GM23338 (cell line): Measurements from ENCODE around the gene TAP1. TPM values are rescaled to one million over a fixed set of nuclear protein-coding genes. Genes with fewer than 3 reads are reported as not detected.

Experiments
- ATAC-seq: fragments of 200-7000 bp; cut with Tn5 transposase; 3 replicates; pipeline ENCODE4 v1.9.1; 2020
- DNase-seq: peaks from one replicate; pipeline ENCODE4 v3.0.0-alpha.2; 2015; ENCODE audit warnings: low spot score
- H2AFZ ChIP-seq: fragments of 200-600 bp; sonication (generic); 2 replicates; pipeline ENCODE4 v1.8.0; 2016; ENCODE audit warnings: antibody characterized with exemption, mild to moderate bottlenecking, moderate library complexity
- H3F3A ChIP-seq: fragments of 200-600 bp; sonication (generic); replicated peaks from 2 replicates; pipeline ENCODE4 v1.8.0; 2017; ENCODE audit warnings: antibody characterized with exemption, mixed run types, low read depth
- H3K27ac ChIP-seq: fragments of 200-600 bp; sonication (generic); 2 replicates; pipeline ENCODE4 v1.6.1; 2016; ENCODE audit warnings: low read depth
- H3K27me3 ChIP-seq: fragments of 200-600 bp; sonication (generic); 2 replicates; pipeline ENCODE4 v1.8.0; 2016; ENCODE audit warnings: mild to moderate bottlenecking, mixed run types, moderate library complexity; ENCODE audit not compliant: insufficient read depth
- H3K36me3 ChIP-seq: fragments of 200-600 bp; sonication (generic); 2 replicates; pipeline ENCODE4 v1.8.0; 2016; ENCODE audit warnings: mild to moderate bottlenecking; ENCODE audit not compliant: insufficient read depth
- H3K4me1 ChIP-seq: fragments of 200-600 bp; sonication (generic); 2 replicates; pipeline ENCODE4 v1.8.0; 2016; ENCODE audit warnings: mild to moderate bottlenecking, moderate library complexity; ENCODE audit not compliant: insufficient read depth
- H3K4me2 ChIP-seq: fragments of 200-600 bp; sonication (generic); 2 replicates; pipeline ENCODE4 v1.7.1; 2017; ENCODE audit warnings: mixed run types
- H3K4me3 ChIP-seq: fragments of 200-600 bp; sonication (generic); 2 replicates; pipeline ENCODE4 v1.6.1; 2016; ENCODE audit warnings: mixed run types
- H3K79me2 ChIP-seq: fragments of 200-600 bp; sonication (generic); replicated peaks from 2 replicates; pipeline ENCODE4 v1.8.0; 2017; ENCODE audit warnings: mild to moderate bottlenecking; ENCODE audit not compliant: insufficient read depth
- H3K9me2 ChIP-seq: fragments of 200-600 bp; sonication (generic); 2 replicates; pipeline ENCODE4 v1.8.0; 2017; ENCODE audit not compliant: insufficient read depth
- H4K20me1 ChIP-seq: fragments of 200-600 bp; sonication (generic); replicated peaks from 2 replicates; pipeline ENCODE4 v1.8.0; 2017; ENCODE audit warnings: mild to moderate bottlenecking; ENCODE audit not compliant: insufficient read depth
- H3K27ac Mint-ChIP-seq: 2 replicates; pipeline ENCODE4 v1.8.0; 2020; ENCODE audit warnings: inconsistent platforms, mild to moderate bottlenecking, moderate library complexity, mixed read lengths
- H3K27me3 Mint-ChIP-seq: 3 replicates; pipeline ENCODE4 v1.8.0; 2022; ENCODE audit warnings: low read depth, mild to moderate bottlenecking, moderate library complexity, mixed read lengths, inconsistent platforms; ENCODE audit not compliant: insufficient read depth, poor library complexity
- H3K36me3 Mint-ChIP-seq: 3 replicates; pipeline ENCODE4 v1.8.0; 2021; ENCODE audit warnings: low read depth, mild to moderate bottlenecking, inconsistent platforms, moderate library complexity, mixed read lengths
- H3K4me1 Mint-ChIP-seq: 3 replicates; pipeline ENCODE4 v1.8.0; 2020; ENCODE audit warnings: mild to moderate bottlenecking, inconsistent platforms, mixed read lengths
- H3K4me3 Mint-ChIP-seq: 3 replicates; pipeline ENCODE4 v1.8.0; 2021; ENCODE audit warnings: moderate library complexity, mild to moderate bottlenecking, inconsistent platforms, mixed read lengths
- H3K9me3 Mint-ChIP-seq: 3 replicates; pipeline ENCODE4 v1.8.0; 2020; ENCODE audit warnings: moderate library complexity, mild to moderate bottlenecking, inconsistent platforms, mixed read lengths
- CREB1 ChIP-seq: fragments of 250-450 bp; sonication (Bioruptor Pico); IDR thresholded peaks from 2 replicates; pipeline ENCODE4 v1.5.0; 2020; ENCODE audit warnings: low read depth, mild to moderate bottlenecking, moderate library complexity
- CTCF ChIP-seq, 2 experiments: fragments of 200-600 bp in 1 of 2; sonication (generic) in 1 of 2; conservative IDR thresholded peaks; 2 replicates each; pipeline versions ENCODE4 v1.5.1 to v1.6.1; 2016 to 2017; ENCODE audit warnings: antibody characterized with exemption in 2 of 2, low read depth in 2 of 2, mild to moderate bottlenecking in 2 of 2, moderate library complexity in 1 of 2
- ETS1 ChIP-seq: IDR thresholded peaks from 2 replicates; pipeline ENCODE4 v1.6.1; 2016; ENCODE audit warnings: antibody characterized with exemption
- EZH2phosphoT487 ChIP-seq: fragments of 200-600 bp; sonication (generic); IDR thresholded peaks from one replicate; pipeline ENCODE4 v1.8.1; 2018; ENCODE audit warnings: antibody characterized with exemption; ENCODE audit not compliant: unreplicated experiment
- JUNB ChIP-seq: IDR thresholded peaks from one replicate; pipeline ENCODE4 v1.6.1; 2016; ENCODE audit warnings: antibody characterized with exemption; ENCODE audit not compliant: unreplicated experiment
- NANOG ChIP-seq: IDR thresholded peaks from 2 replicates; pipeline ENCODE4 v1.6.1; 2016; ENCODE audit warnings: antibody characterized with exemption, borderline replicate concordance
- POLR2AphosphoS5 ChIP-seq: IDR thresholded peaks from 2 replicates; pipeline ENCODE4 v1.6.1; 2016; ENCODE audit warnings: antibody characterized with exemption, low read depth
- STAT1 ChIP-seq: IDR thresholded peaks from one replicate; pipeline ENCODE4 v1.6.1; 2016; ENCODE audit warnings: antibody characterized with exemption; ENCODE audit not compliant: unreplicated experiment
- ZNF331 ChIP-seq: fragments of 250-450 bp; sonication (Bioruptor Pico); IDR thresholded peaks from 2 replicates; pipeline ENCODE4 v1.5.0; 2020; ENCODE audit warnings: low read depth, mild to moderate bottlenecking, moderate library complexity
- ZNF462 ChIP-seq: fragments of 250-450 bp; sonication (Bioruptor Pico); IDR thresholded peaks from 2 replicates; pipeline ENCODE4 v1.5.0; 2020; ENCODE audit warnings: mild to moderate bottlenecking, moderate library complexity
- polyA plus RNA-seq: library from polyadenylated mRNA; unstranded; fragments of >200 nt; fragmentation: Nextera tagmentation; extraction: Ambion mirVana; gene quantifications from 2 replicates; pipeline ENCODE4 v1.2.1, GENCODE V29; 2016
- total RNA-seq: library from RNA; depleted of rRNA; stranded (reverse); fragments of >200 nt; shearing (Covaris generic); gene quantifications from 2 replicates; pipeline ENCODE4 v1.2.3, GENCODE V29; 2014

Gene TAP1
- total and polyA plus RNA-seq, 2 experiments from 2014 or later = 13.8 to 22.0 TPM

GRCh38 chr6:32888576-32888975, 35.1 kb upstream of the TAP1 start:
- no peaks in the 10 kb centered on the region for H4K20me1 ChIP-seq
- Mint-ChIP-seq H3K4me3 (no peak overlapping the region; the same call in 2 of the 3 replicates), H3K4me1 (0 out of 3 replicates have a peak, but pooled peaks cover 2% of the 10 kb centered on the region), H3K27ac (no peak overlapping the region), H3K27me3 (peaks cover 7% of the 10 kb centered on the region), H3K36me3 (no peaks in the 10 kb centered on the region), H3K9me3 (no peaks in the 10 kb centered on the region)
- H3K27ac ChIP-seq = no peak overlapping the region
- DNase-seq = no peak
- no peaks in the 10 kb centered on the region for H3K79me2 ChIP-seq
- no peak overlapping the region for H3K4me3 ChIP-seq
- no peaks in the 10 kb centered on the region for H3K27me3 ChIP-seq
- no peak overlapping the region for H2AFZ ChIP-seq
- no peaks in the 10 kb centered on the region for H3K9me2 ChIP-seq
- ATAC-seq = no peak
- no peaks in the 10 kb centered on the region for H3K36me3 ChIP-seq
- no peaks in the 10 kb centered on the region for H3F3A ChIP-seq
- H3K4me2 ChIP-seq = no peak overlapping the region
- TF ChIP-seq EZH2phosphoT487 = no peak
- no peak for TF ChIP-seq NANOG
- TF ChIP-seq CTCF (conservative IDR thresholded peaks at IDR 0.05; ENCODE audit: low read depth in 2 of 2) = no peak
- no peak for TF ChIP-seq STAT1
- TF ChIP-seq ZNF462 (CRISPR knock-in tag) = no peak
- TF ChIP-seq POLR2AphosphoS5 = no peak
- TF ChIP-seq ETS1 = no peak
- TF ChIP-seq JUNB = no peak
- no peak for TF ChIP-seq ZNF331 (CRISPR knock-in tag)
- TF ChIP-seq CREB1 (CRISPR knock-in tag) = no peak
- no peaks in the 10 kb centered on the region for H3K4me1 ChIP-seq
